ENCODE data around the gene EEF1A2. TPM values are rescaled to one million over a fixed set of nuclear protein-coding genes. Genes with fewer than 3 reads are reported as not detected.

EEF1A2 gene
- total RNA-seq, 1 experiment from 2014 or later: 359 TPM

GRCh38 chr20:63513207-63513606 lies 14.3 kb upstream of the EEF1A2 start:
- BruUV-seq (replicated peaks): no TSS peak
- Mint-ChIP-seq H3K27ac (ENCODE audit: unreplicated experiment) (no peak overlapping the region), H3K4me3 (ENCODE audit: low read depth, unreplicated experiment) (no peak overlapping the region), H3K4me1 (ENCODE audit: low read depth, unreplicated experiment) (no peaks in the 10 kb centered on the region), H3K36me3 (ENCODE audit: insufficient read depth, unreplicated experiment) (peaks cover 3% of the 10 kb centered on the region), H3K9me3 (ENCODE audit: low read depth, unreplicated experiment) (peaks cover 2% of the 10 kb centered on the region), H3K27me3 (ENCODE audit: unreplicated experiment) (peaks cover 53% of the 10 kb centered on the region)
- intact Hi-C loops (cut with micrococcal nuclease; ENCODE audit: unreplicated experiment): no loop called here
- TF ChIP-seq, protein P1, sequence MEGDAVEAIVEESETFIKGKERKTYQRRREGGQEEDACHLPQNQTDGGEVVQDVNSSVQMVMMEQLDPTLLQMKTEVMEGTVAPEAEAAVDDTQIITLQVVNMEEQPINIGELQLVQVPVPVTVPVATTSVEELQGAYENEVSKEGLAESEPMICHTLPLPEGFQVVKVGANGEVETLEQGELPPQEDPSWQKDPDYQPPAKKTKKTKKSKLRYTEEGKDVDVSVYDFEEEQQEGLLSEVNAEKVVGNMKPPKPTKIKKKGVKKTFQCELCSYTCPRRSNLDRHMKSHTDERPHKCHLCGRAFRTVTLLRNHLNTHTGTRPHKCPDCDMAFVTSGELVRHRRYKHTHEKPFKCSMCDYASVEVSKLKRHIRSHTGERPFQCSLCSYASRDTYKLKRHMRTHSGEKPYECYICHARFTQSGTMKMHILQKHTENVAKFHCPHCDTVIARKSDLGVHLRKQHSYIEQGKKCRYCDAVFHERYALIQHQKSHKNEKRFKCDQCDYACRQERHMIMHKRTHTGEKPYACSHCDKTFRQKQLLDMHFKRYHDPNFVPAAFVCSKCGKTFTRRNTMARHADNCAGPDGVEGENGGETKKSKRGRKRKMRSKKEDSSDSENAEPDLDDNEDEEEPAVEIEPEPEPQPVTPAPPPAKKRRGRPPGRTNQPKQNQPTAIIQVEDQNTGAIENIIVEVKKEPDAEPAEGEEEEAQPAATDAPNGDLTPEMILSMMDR (IDR thresholded peaks at IDR 0.05; ENCODE audit: unreplicated experiment): no peak
- CTCF ChIA-PET: no interaction called here
- no peak for DNase-seq

- intact Hi-C loops (cut with micrococcal nuclease; ENCODE audit: unreplicated experiment): no loop called here
- Mint-ChIP-seq H3K36me3 (ENCODE audit: insufficient read depth, unreplicated experiment) (no peaks in the 10 kb centered on the region), H3K27me3 (ENCODE audit: unreplicated experiment) (peaks cover 94% of the 10 kb centered on the region), H3K4me1 (ENCODE audit: low read depth, unreplicated experiment) (no peaks in the 10 kb centered on the region), H3K27ac (ENCODE audit: unreplicated experiment) (no peak overlapping the region), H3K9me3 (ENCODE audit: low read depth, unreplicated experiment) (peaks cover 6% of the 10 kb centered on the region), H3K4me3 (ENCODE audit: low read depth, unreplicated experiment) (no peak overlapping the region)
- CTCF ChIA-PET: interaction anchor here (0.7 kb wide), 1 partner anchor 1860 kb away, joined by 4 read pairs; no protein-coding TSS in a partner anchor
- TF ChIP-seq, protein P1 (IDR thresholded peaks at IDR 0.05; ENCODE audit: unreplicated experiment): no peak
- DNase-seq: no peak
- BruUV-seq (replicated peaks): no TSS peak
Measured at GRCh38 chr20:63509088-63509564, 10.2 kb upstream of the EEF1A2 start.

GRCh38 chr20:63508072-63508768 lies 9.3 kb upstream of the EEF1A2 start:
- Mint-ChIP-seq H3K4me1 (ENCODE audit: low read depth, unreplicated experiment) (no peaks in the 10 kb centered on the region), H3K36me3 (ENCODE audit: insufficient read depth, unreplicated experiment) (no peaks in the 10 kb centered on the region), H3K27ac (ENCODE audit: unreplicated experiment) (no peak overlapping the region), H3K27me3 (ENCODE audit: unreplicated experiment) (peaks cover 99% of the 10 kb centered on the region), H3K9me3 (ENCODE audit: low read depth, unreplicated experiment) (peaks cover 6% of the 10 kb centered on the region), H3K4me3 (ENCODE audit: low read depth, unreplicated experiment) (no peak overlapping the region)
- BruUV-seq (replicated peaks): no TSS peak
- intact Hi-C loops (cut with micrococcal nuclease; ENCODE audit: unreplicated experiment): no loop called here
- CTCF ChIA-PET: interaction anchor here (0.6 to 0.7 kb wide), 3 partner anchors 15 to 1859 kb away, joined by 4 to 5 read pairs (median 5); no protein-coding TSS in a partner anchor
- TF ChIP-seq, protein P1 (IDR thresholded peaks at IDR 0.05; ENCODE audit: unreplicated experiment): no peak
- DNase-seq: no peak

DNA sequence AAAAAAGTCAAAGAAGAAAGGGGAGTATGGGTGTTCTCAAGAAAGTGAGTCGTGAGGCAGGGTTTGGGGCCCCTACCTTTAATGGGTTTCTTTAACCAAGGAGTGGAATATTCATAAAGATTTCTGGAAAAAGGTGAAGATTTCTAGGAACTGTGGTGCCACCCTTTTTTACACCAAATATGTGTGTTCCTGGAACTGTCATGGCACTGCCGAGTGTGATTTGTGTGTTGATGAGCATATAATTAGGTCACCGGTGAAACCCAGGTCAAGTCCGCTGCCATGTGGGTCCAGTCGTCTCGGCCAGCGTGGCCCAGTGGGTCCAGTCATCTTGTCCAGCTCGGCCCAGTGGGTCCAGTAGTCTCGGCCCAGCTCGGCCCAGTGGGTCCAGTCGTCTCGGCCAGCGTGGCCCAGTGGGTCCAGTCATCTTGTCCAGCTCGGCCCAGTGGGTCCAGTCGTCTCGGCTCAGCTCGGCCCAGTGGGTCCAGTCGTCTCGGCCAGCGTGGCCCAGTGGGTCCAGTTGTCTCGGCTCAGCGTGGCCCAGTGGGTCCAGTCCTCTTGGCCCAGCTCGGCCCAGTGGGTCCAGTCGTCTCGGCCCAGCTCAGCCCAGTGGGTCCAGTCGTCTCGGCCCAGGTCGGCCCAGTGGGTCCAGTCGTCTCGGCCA lies 8.3 kb upstream of the EEF1A2 start:
- H3K36me3 Mint-ChIP-seq (ENCODE audit: insufficient read depth, unreplicated experiment): no peaks in the 10 kb centered on the region
- intact Hi-C loops (cut with micrococcal nuclease; ENCODE audit: unreplicated experiment): no loop called here
- CTCF ChIA-PET: no interaction called here
- H3K27ac Mint-ChIP-seq (ENCODE audit: unreplicated experiment): no peak overlapping the region
- BruUV-seq (replicated peaks): no TSS peak
- peaks cover 92% of the 10 kb centered on the region for H3K27me3 Mint-ChIP-seq (ENCODE audit: unreplicated experiment)
- no peak for DNase-seq
- H3K4me1 Mint-ChIP-seq (ENCODE audit: low read depth, unreplicated experiment): no peaks in the 10 kb centered on the region
- H3K9me3 Mint-ChIP-seq (ENCODE audit: low read depth, unreplicated experiment): peaks cover 6% of the 10 kb centered on the region
- no peak overlapping the region for H3K4me3 Mint-ChIP-seq (ENCODE audit: low read depth, unreplicated experiment)
- TF ChIP-seq, protein P1 (IDR thresholded peaks at IDR 0.05; ENCODE audit: unreplicated experiment): no peak
